HG03139 (cell line): ENCODE measurements around the gene LRRC49.
"Not testable (repeated sequence)": the region's sequence is repeated elsewhere in the genome, so short reads cannot be mapped to it uniquely, and the experiment has no call there.

Source experiments
- ATAC-seq: cut with Tn5 transposase; IDR thresholded peaks from one replicate; pipeline ENCODE4 v1.9.1; 2021; ENCODE audit not compliant: unreplicated experiment

The LRRC49 gene, protein sequence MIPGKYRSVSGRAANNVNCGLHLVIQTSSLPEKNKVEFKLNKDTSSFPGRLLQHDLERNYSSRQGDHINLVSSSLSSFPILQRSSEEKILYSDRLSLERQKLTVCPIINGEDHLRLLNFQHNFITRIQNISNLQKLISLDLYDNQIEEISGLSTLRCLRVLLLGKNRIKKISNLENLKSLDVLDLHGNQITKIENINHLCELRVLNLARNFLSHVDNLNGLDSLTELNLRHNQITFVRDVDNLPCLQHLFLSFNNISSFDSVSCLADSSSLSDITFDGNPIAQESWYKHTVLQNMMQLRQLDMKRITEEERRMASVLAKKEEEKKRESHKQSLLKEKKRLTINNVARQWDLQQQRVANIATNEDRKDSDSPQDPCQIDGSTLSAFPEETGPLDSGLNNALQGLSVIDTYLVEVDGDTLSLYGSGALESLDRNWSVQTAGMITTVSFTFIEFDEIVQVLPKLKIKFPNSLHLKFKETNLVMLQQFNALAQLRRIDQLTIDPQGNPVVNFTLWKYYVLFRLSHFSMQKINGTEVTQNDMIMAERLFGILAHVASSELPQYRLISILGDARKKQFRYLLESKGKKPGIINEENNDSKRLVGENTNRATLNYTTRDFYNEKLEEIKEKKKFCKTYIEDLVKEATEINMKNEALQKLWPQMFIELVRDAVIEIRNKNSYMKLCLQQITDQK

GRCh38 chr15:70892002-70892911 lies at the start of gene LRRC49, which contains the start of gene THAP10:
LRRC49 (plus strand) TSS chr15:70892826; CDS start chr15:70892895, 69 bp downstream.
THAP10 (minus strand) TSS chr15:70892433; CDS start chr15:70892272, 161 bp downstream.
- ATAC-seq = peak; percentile 80

DNA sequence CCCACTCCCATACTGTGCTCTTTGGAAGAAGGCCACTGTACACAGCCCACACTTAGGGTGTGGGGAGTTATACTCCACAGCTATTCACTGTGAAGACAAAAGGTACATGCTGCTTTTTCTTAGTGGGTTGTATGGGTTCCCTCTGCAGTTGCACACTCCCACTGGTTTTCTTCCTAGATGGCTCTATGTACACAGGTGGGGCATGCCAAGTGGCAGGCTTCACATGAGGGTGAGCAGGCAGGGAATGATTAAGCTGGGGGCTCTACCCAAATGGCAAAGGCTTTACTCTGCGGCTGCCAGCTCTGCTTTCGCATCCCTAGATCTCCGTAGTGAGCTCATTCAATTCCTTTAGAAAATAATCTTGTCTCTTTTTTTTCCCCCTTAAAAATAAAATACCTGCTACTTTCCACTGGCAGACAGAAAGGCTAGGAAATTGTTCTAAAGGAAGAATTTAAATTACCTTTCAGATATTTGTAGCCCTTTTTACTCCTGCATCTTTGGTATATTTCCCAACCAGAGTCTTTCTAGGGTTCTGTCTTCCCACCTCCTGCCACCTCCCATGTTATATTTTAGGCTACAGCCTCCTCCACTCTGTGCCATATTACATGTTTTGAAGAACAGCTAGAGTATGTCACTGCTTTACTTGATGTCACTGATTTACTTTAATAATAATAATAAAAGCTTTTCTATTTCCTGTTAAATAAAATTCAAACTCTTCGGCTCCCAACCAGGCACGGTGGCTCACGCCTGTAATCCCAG lies 46.8 kb upstream of the LRRC49 start:
- ATAC-seq = no peak

GRCh38 chr15:70851889-70852288 lies 40.7 kb upstream of the LRRC49 start:
- ATAC-seq = no peak

DNA sequence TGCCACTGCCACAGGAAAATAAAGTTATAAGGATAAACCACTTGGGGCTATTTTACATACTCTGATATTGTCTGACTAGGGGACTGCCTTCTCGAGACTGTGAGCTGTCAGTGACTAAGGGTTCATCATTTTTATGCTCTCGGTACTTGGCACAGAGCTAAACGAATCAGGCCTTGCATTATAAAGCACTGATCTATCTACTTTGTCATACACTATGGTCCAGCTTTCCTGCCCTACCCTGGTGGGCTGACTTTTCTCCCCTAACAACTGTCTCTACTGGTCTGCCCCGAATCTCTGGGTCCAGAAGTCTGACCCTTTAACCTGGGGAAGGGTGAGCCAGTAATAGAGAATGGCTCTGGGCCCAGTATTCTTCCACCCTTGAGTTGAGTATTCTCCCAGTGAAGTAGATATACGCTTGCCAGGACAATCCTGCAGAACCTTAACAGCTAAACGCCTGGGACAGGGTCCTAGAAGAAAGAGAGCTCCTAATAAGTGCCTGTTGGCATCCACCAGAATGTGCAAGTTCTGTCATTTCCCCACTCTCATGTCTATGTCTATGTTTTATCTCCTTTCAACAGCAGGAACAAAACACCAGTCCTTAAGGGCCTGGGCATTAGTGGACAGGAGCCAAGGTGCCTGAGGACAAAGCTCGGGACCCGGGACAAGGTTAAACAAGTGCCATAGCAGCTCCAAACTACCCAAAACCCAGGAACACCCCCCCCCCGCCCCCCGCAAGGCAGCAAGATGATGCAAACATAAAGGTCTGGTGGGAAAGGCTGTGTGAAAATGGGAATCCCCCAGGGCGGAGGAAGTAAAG lies 39.9 kb upstream of the LRRC49 start:
- ATAC-seq = no peak

GRCh38 chr15:70853318-70853972 lies 39.2 kb upstream of the LRRC49 start:
- no peak for ATAC-seq

GRCh38 chr15:70853973-70854665 lies 38.5 kb upstream of the LRRC49 start, which contains the start of gene LARP6:
LARP6 (minus strand) TSS chr15:70854157; CDS start chr15:70854088, 69 bp downstream.
- ATAC-seq = no peak

GRCh38 chr15:70854666-70854976 lies 38.0 kb upstream of the LRRC49 start:
- no peak for ATAC-seq

GRCh38 chr15:70855764-70856163 lies 36.9 kb upstream of the LRRC49 start:
- ATAC-seq = no peak

DNA sequence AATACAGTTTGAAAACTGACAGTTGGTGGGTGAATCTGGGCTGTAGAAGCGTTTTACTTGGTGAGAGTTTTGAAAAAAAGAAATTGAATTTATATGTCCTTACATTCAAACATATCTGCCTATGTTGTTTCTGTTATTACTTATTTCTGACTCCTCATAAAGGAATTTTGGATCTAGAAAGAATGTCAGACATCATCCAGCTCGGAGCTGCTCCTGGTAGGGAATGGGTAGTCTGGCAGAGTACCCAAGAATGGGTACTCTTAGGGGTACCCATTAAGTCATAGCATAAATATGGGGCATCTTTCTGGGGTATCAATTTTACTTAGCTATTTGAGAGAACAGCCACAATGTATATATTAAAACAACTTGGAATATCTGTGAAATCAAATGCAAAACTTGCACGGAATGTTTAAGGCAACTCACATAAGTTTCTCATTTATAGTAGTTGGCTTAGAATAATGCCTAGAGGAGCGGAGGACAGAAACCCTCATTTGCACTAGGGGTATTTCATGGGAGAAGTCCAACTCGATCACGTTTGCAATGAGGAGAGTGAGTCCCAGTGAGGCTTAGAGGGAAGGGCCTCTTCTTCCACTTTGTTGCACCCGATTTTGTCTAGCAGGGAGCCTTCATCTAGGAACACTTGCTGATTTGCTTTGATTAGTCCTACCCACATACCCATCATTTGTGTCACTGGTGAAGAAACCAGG lies 36.3 kb upstream of the LRRC49 start:
- no peak for ATAC-seq

DNA sequence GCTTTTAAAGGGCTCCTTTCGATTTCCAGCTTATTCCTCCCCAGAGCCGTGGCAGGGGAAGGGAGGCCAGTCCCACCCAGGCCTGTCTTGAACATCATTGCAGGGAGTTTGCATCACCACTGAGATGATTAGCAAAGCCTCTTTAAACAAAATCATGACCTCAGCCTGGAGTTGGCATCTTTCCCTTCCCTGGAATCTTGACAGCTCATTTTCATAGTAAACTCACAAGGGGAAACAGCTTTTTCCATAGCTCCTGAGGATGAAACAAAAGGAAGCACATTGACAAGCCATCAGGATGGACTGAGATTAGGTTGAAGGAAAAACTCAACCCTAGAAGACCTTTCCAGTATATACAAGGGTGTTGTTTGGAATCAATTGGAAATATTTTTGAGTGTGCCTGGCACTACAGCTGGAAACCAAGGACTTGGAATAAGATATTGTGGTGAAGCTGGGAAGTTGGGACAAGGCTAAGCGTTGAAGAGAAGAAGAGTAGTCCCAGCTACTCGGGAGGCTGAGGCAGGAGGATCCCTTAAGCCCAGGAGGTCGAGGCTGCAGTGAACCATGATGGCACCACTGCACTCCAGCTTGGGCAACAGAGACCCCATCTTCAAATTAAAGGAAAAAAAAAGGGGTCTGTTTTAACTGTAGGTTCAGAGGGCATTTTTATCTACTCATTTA lies 35.6 kb upstream of the LRRC49 start:
- ATAC-seq = no peak

GRCh38 chr15:70857562-70858285 lies 34.9 kb upstream of the LRRC49 start:
- ATAC-seq = no peak

- ATAC-seq = not testable (repeated sequence)
Measured at GRCh38 chr15:70858614-70859321, 33.9 kb upstream of the LRRC49 start.

- no peak for ATAC-seq
Measured at GRCh38 chr15:70859322-70859908, 33.2 kb upstream of the LRRC49 start.

DNA sequence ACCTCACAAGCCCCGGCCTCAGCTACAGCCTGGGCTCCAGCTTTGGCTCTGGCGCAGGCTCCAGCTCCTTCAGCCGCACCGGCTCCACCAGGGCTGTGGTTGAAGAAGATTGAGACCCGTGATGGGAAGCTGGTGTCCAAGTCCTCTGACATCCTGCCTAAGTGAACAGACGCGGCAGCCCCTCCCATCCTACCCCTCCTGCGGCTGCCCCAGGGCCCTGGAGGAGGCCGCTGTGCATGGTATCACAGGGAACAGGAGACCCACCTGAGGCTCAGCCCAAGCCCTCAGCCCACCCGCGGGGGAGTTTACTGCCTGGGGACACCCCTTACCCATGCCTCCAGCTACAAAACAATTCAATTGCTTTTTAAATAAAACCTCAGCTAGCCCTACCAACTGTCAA lies 32.6 kb upstream of the LRRC49 start:
- ATAC-seq = no peak

DNA sequence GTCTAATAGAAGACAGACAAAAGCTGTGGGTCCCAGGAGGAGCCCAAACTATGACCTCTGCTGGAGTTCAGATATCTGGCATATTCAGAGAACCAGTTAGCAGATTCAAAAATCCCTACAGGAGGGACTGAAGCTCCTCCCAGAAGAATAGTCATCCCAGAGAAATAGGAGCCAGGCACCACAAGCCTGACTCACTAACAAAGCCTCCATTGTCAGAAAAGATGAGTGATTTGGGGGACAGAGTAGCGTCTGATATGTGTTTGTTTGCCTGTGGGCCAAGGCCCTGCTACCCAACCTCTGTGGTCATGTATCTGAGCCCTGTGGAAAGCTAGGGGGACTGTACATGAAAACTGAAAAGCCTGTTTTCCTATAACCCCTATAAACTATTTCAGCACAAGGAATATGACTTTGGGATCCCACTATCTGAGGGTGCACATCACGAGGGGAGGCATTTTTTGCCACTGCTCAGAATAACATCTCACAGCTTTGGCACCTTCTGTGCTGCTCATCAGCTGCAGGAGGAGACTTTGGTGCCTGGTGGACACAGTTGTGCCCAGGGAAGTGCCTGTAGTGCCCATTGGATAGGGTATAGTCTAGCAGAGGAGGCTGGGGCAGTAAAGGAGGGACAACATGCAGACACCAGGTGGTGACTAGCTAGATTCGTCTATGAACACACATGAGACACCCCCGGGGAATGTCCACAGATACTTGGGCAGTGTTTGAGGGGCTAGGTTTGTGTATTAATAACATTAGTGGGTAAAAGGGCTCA lies 29.0 kb upstream of the LRRC49 start:
- ATAC-seq = no peak
